Astrocyte (in vitro differentiated cells and primary cell): ENCODE results near the gene TTC33. TPM values are rescaled to one million over a fixed set of nuclear protein-coding genes. Genes with fewer than 3 reads are reported as not detected.

Experiments
- DNase-seq: peaks from one replicate; pipeline ENCODE4 v3.0.0-alpha.2; 2010; ENCODE audit warnings: low read depth
- FAIRE-seq: peaks from 2 replicates; lab custom pipeline; 2011; peaks lifted over from hg19 to GRCh38; lab: Jason Lieb, UNC
- H2AFZ ChIP-seq: 2 replicates; pipeline ENCODE4 v1.6.0; 2012; ENCODE audit warnings: low read depth, low read length, inconsistent platforms
- H3K27ac ChIP-seq: 2 replicates; pipeline ENCODE4 v1.5.1; 2011; ENCODE audit warnings: low read depth, low read length, inconsistent platforms
- H3K27me3 ChIP-seq: 2 replicates; pipeline ENCODE4 v1.6.0; 2011; ENCODE audit warnings: low read length, inconsistent platforms; ENCODE audit not compliant: insufficient read depth
- H3K36me3 ChIP-seq: 2 replicates; pipeline ENCODE4 v1.5.1; 2011; ENCODE audit warnings: low read length, inconsistent platforms; ENCODE audit not compliant: insufficient read depth
- H3K4me1 ChIP-seq: 2 replicates; pipeline ENCODE4 v1.5.1; 2011; ENCODE audit warnings: low read length, inconsistent platforms; ENCODE audit not compliant: insufficient read depth
- H3K4me2 ChIP-seq: 2 replicates; pipeline ENCODE4 v1.6.0; 2012; ENCODE audit warnings: low read length, inconsistent platforms
- H3K4me3 ChIP-seq: 2 replicates; pipeline ENCODE4 v1.5.1; 2011; ENCODE audit warnings: low read depth, mild to moderate bottlenecking, low read length, inconsistent platforms; ENCODE audit not compliant: insufficient read depth
- H3K79me2 ChIP-seq: 2 replicates; pipeline ENCODE4 v1.6.0; 2012; ENCODE audit warnings: mild to moderate bottlenecking, low read length, inconsistent platforms; ENCODE audit not compliant: insufficient read depth
- H3K9ac ChIP-seq: 2 replicates; pipeline ENCODE4 v1.6.0; 2012; ENCODE audit warnings: mild to moderate bottlenecking, low read length, inconsistent platforms
- H3K9me3 ChIP-seq: 2 replicates; pipeline ENCODE4 v1.5.1; 2012; ENCODE audit warnings: low read depth, mild to moderate bottlenecking, low read length, inconsistent platforms; ENCODE audit not compliant: insufficient read depth
- H4K20me1 ChIP-seq: 2 replicates; pipeline ENCODE4 v1.6.0; 2012; ENCODE audit warnings: low read length, inconsistent platforms; ENCODE audit not compliant: insufficient read depth
- H3K27ac Mint-ChIP-seq: one replicate; pipeline ENCODE4 v1.8.0; 2021; ENCODE audit warnings: mild to moderate bottlenecking, mixed read lengths; ENCODE audit not compliant: unreplicated experiment
- H3K27me3 Mint-ChIP-seq: one replicate; pipeline ENCODE4 v1.8.0; 2021; ENCODE audit warnings: low read depth, mixed read lengths; ENCODE audit not compliant: unreplicated experiment
- H3K36me3 Mint-ChIP-seq: one replicate; pipeline ENCODE4 v1.8.0; 2021; ENCODE audit warnings: low read depth, mixed read lengths; ENCODE audit not compliant: unreplicated experiment
- H3K4me1 Mint-ChIP-seq: one replicate; pipeline ENCODE4 v1.8.0; 2021; ENCODE audit warnings: low read depth, mixed read lengths; ENCODE audit not compliant: unreplicated experiment
- H3K4me3 Mint-ChIP-seq: one replicate; pipeline ENCODE4 v1.8.0; 2021; ENCODE audit warnings: mild to moderate bottlenecking, moderate library complexity, mixed read lengths; ENCODE audit not compliant: unreplicated experiment
- H3K9me3 Mint-ChIP-seq: one replicate; pipeline ENCODE4 v1.8.0; 2021; ENCODE audit warnings: mild to moderate bottlenecking, mixed read lengths; ENCODE audit not compliant: unreplicated experiment
- EZH2 ChIP-seq: IDR thresholded peaks from 2 replicates; pipeline ENCODE4 v1.6.1; 2012; ENCODE audit warnings: mild to moderate bottlenecking, low read length, inconsistent platforms; ENCODE audit not compliant: insufficient read depth
- total RNA-seq: library from RNA; stranded (reverse); gene quantifications from 2 replicates; pipeline ENCODE4 v1.2.1, GENCODE V29; 2021
- TF ChIP-seq, protein P1 (sequence below): IDR thresholded peaks from 2 replicates; pipeline ENCODE4 v1.5.1; 2011; ENCODE audit warnings: low read depth, mild to moderate bottlenecking, inconsistent platforms, low read length, moderate library complexity; ENCODE audit not compliant: insufficient read depth

The TTC33 gene
- total RNA-seq, 1 donor from 2014 or later: 13.3 TPM

DNA sequence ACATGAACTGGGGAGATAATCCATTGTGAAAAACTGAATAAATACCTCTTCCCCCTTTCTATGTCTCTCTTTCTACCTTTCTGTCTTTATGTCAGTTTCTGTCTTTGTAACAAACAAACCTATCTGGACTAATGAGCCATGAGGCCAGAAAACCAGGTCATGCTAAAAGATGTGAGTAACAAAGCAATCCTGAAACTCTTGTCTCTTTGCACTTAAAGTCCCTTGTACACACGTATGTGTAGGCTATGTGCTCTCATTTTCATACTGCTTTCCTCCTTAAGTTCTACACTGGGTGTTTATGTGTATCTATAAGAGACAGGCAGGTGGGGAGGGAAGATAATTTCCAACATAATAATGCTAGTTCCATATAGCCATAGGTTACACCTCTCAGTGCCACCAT lies 199.9 kb downstream of the TTC33 start:
- H3K4me3 ChIP-seq: no peak overlapping the region
- H3K9ac ChIP-seq: no peak overlapping the region
- no peaks in the 10 kb centered on the region for H3K36me3 Mint-ChIP-seq
- no peaks in the 10 kb centered on the region for H3K9me3 Mint-ChIP-seq
- no peak overlapping the region for H3K27ac ChIP-seq
- H3K36me3 ChIP-seq: no peaks in the 10 kb centered on the region
- H3K4me1 Mint-ChIP-seq: peaks cover 16% of the 10 kb centered on the region
- FAIRE-seq (no peak), DNase-seq (no peak)
- TF ChIP-seq, protein P1, sequence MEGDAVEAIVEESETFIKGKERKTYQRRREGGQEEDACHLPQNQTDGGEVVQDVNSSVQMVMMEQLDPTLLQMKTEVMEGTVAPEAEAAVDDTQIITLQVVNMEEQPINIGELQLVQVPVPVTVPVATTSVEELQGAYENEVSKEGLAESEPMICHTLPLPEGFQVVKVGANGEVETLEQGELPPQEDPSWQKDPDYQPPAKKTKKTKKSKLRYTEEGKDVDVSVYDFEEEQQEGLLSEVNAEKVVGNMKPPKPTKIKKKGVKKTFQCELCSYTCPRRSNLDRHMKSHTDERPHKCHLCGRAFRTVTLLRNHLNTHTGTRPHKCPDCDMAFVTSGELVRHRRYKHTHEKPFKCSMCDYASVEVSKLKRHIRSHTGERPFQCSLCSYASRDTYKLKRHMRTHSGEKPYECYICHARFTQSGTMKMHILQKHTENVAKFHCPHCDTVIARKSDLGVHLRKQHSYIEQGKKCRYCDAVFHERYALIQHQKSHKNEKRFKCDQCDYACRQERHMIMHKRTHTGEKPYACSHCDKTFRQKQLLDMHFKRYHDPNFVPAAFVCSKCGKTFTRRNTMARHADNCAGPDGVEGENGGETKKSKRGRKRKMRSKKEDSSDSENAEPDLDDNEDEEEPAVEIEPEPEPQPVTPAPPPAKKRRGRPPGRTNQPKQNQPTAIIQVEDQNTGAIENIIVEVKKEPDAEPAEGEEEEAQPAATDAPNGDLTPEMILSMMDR: no peak
- TF ChIP-seq EZH2: no peak
- no peak overlapping the region for H3K27ac Mint-ChIP-seq
- no peaks in the 10 kb centered on the region for H3K9me3 ChIP-seq
- H3K4me3 Mint-ChIP-seq: no peak overlapping the region
- H3K27me3 Mint-ChIP-seq: no peaks in the 10 kb centered on the region
- H3K27me3 ChIP-seq: no peaks in the 10 kb centered on the region
- no peak overlapping the region for H2AFZ ChIP-seq
- H3K79me2 ChIP-seq: no peaks in the 10 kb centered on the region
- no peak overlapping the region for H3K4me2 ChIP-seq
- H3K4me1 ChIP-seq: peaks cover 13% of the 10 kb centered on the region
- H4K20me1 ChIP-seq: no peaks in the 10 kb centered on the region

DNA sequence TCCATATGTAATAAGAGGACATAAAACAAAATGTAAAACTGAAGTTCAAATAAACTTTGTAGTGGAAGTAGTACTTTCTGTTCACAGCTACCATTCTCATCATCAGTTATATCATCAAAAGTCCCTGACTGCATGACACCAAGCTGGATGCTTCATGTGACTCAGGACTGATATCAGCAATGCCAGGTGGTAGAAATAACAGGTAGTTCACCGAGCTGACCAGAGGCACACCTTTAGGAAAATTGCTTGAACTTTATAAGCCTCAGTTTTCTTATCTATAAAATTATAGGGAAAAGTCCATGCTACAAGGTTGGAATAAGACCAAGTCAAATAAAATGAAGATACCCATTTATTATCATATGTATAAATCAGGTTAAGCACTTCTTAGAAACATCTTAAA lies 200.9 kb downstream of the TTC33 start:
- H3K4me1 ChIP-seq: peaks cover 13% of the 10 kb centered on the region
- H3K9ac ChIP-seq: no peak overlapping the region
- DNase-seq (no peak), FAIRE-seq (no peak)
- Mint-ChIP-seq H3K27me3 (no peaks in the 10 kb centered on the region), H3K9me3 (no peaks in the 10 kb centered on the region), H3K4me1 (peaks cover 16% of the 10 kb centered on the region), H3K4me3 (no peak overlapping the region), H3K36me3 (no peaks in the 10 kb centered on the region), H3K27ac (no peak overlapping the region)
- no peak overlapping the region for H3K27ac ChIP-seq
- no peaks in the 10 kb centered on the region for H4K20me1 ChIP-seq
- no peak overlapping the region for H3K4me3 ChIP-seq
- H3K9me3 ChIP-seq: no peaks in the 10 kb centered on the region
- H3K79me2 ChIP-seq: no peaks in the 10 kb centered on the region
- no peaks in the 10 kb centered on the region for H3K27me3 ChIP-seq
- H3K36me3 ChIP-seq: no peaks in the 10 kb centered on the region
- no peak for TF ChIP-seq EZH2
- TF ChIP-seq, protein P1: no peak
- no peak overlapping the region for H2AFZ ChIP-seq
- no peak overlapping the region for H3K4me2 ChIP-seq

DNA sequence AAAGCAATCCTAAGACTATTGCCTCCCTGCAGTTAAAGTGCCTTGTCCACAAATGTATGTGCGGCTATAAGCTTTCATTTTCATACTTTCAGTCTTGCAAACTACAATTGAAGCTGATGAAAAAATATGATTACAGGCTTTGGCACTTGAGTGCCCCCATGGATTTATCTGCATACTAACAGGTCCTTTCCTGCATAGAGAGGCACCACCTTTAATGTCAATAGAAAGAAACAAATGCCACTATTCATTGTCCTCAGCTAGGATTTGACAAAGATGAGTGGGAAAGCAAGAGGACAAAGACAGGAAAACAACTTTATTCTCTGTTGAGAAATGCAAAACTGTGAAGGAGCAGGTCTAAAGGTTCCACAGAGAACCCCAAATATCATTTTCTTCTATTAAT lies 201.7 kb downstream of the TTC33 start:
- Mint-ChIP-seq H3K27ac (no peak overlapping the region), H3K36me3 (no peaks in the 10 kb centered on the region), H3K4me3 (no peak overlapping the region), H3K9me3 (no peaks in the 10 kb centered on the region), H3K4me1 (peaks cover 16% of the 10 kb centered on the region), H3K27me3 (no peaks in the 10 kb centered on the region)
- Histone ChIP-seq H3K4me1 (peaks cover 13% of the 10 kb centered on the region), H3K27ac (no peak overlapping the region), H3K27me3 (no peaks in the 10 kb centered on the region), H3K79me2 (no peaks in the 10 kb centered on the region), H3K4me2 (no peak overlapping the region), H3K9ac (no peak overlapping the region), H4K20me1 (no peaks in the 10 kb centered on the region), H3K9me3 (no peaks in the 10 kb centered on the region), H2AFZ (no peak overlapping the region), H3K36me3 (no peaks in the 10 kb centered on the region), H3K4me3 (no peak overlapping the region)
- no peak for DNase-seq
- no peak for FAIRE-seq
- TF ChIP-seq, protein P1: no peak
- TF ChIP-seq EZH2: no peak
